ENCODE measurements around the gene ZFAND4.

ZFAND4 gene

DNA sequence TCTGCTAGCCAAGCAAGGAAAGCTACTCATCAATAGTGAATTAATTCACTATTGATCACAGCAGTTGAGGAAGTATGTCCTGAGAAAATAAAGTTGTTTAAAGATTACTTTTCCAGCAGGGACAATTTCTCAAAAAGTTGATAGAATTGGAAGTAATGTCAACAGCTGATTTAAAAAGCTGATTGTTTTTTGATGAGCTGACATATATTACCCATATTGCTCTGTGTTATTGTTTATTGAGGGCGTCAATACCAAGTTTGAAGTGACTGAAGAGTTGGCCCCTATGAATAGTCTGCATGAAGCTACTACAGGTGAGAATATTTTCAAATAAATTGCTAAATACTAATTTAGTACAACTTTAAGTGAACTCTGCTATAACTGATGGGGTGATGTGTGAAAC is 28.0 kb downstream of the ZFAND4 start:
- H3K36me3 ChIP-seq (ENCODE audit: control insufficient read depth in 2 of 2, insufficient read depth in 1 of 2, low read length in 2 of 2) = peaks cover 11 to 28% of the 10 kb centered on the region in 2 experiments
- no peaks in the 10 kb centered on the region for H3K9me3 ChIP-seq (ENCODE audit: control insufficient read depth, insufficient read depth, low read depth, low read length)
- no peak for TF ChIP-seq WT1 (tag by site-specific recombination; IDR thresholded peaks at IDR 0.05)
- no peak for TF ChIP-seq ZNF529 (tag by site-specific recombination; IDR thresholded peaks at IDR 0.05; ENCODE audit: insufficient replicate concordance)
- TF ChIP-seq, protein P1, sequence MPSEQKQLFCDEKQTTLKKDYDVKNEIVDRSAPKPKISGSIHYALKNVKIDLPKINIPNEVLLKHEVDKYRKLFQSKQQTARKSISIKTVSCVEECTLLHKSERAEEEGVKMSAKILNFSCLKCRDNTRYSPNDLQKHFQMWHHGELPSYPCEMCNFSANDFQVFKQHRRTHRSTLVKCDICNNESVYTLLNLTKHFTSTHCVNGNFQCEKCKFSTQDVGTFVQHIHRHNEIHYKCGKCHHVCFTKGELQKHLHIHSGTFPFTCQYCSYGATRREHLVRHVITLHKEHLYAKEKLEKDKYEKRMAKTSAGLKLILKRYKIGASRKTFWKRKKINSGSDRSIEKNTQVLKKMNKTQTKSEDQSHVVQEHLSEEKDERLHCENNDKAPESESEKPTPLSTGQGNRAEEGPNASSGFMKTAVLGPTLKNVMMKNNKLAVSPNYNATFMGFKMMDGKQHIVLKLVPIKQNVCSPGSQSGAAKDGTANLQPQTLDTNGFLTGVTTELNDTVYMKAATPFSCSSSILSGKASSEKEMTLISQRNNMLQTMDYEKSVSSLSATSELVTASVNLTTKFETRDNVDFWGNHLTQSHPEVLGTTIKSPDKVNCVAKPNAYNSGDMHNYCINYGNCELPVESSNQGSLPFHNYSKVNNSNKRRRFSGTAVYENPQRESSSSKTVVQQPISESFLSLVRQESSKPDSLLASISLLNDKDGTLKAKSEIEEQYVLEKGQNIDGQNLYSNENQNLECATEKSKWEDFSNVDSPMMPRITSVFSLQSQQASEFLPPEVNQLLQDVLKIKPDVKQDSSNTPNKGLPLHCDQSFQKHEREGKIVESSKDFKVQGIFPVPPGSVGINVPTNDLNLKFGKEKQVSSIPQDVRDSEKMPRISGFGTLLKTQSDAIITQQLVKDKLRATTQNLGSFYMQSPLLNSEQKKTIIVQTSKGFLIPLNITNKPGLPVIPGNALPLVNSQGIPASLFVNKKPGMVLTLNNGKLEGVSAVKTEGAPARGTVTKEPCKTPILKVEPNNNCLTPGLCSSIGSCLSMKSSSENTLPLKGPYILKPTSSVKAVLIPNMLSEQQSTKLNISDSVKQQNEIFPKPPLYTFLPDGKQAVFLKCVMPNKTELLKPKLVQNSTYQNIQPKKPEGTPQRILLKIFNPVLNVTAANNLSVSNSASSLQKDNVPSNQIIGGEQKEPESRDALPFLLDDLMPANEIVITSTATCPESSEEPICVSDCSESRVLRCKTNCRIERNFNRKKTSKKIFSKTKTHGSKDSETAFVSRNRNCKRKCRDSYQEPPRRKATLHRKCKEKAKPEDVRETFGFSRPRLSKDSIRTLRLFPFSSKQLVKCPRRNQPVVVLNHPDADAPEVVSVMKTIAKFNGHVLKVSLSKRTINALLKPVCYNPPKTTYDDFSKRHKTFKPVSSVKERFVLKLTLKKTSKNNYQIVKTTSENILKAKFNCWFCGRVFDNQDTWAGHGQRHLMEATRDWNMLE (tag by site-specific recombination; conservative IDR thresholded peaks at IDR 0.05; ENCODE audit: low read depth) = no peak
- TF ChIP-seq ZNF350 (tag by site-specific recombination; IDR thresholded peaks at IDR 0.05) = no peak
- no peak for TF ChIP-seq ZNF830 (tag by site-specific recombination; IDR thresholded peaks at IDR 0.05; ENCODE audit: low read depth)
- TF ChIP-seq, protein P2, sequence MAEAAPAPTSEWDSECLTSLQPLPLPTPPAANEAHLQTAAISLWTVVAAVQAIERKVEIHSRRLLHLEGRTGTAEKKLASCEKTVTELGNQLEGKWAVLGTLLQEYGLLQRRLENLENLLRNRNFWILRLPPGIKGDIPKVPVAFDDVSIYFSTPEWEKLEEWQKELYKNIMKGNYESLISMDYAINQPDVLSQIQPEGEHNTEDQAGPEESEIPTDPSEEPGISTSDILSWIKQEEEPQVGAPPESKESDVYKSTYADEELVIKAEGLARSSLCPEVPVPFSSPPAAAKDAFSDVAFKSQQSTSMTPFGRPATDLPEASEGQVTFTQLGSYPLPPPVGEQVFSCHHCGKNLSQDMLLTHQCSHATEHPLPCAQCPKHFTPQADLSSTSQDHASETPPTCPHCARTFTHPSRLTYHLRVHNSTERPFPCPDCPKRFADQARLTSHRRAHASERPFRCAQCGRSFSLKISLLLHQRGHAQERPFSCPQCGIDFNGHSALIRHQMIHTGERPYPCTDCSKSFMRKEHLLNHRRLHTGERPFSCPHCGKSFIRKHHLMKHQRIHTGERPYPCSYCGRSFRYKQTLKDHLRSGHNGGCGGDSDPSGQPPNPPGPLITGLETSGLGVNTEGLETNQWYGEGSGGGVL (tag by site-specific recombination; IDR thresholded peaks at IDR 0.05) = no peak
- no peak for TF ChIP-seq MYNN (tag by site-specific recombination; IDR thresholded peaks at IDR 0.05; ENCODE audit: borderline replicate concordance)
- no peak for TF ChIP-seq PRDM2 (tag by site-specific recombination; IDR thresholded peaks at IDR 0.05; ENCODE audit: borderline replicate concordance)
- no peak for TF ChIP-seq ZSCAN16 (tag by site-specific recombination; IDR thresholded peaks at IDR 0.05)
- TF ChIP-seq SP7 (tag by site-specific recombination; IDR thresholded peaks at IDR 0.05) = no peak
- no peak for TF ChIP-seq ZFHX2 (tag by site-specific recombination; conservative IDR thresholded peaks at IDR 0.05)
- no peak for TF ChIP-seq ZNF16 (tag by site-specific recombination; IDR thresholded peaks at IDR 0.05; ENCODE audit: low read depth)
- no peak for TF ChIP-seq ZNF776 (tag by site-specific recombination; IDR thresholded peaks at IDR 0.05; ENCODE audit: borderline replicate concordance)
- no peaks in the 10 kb centered on the region for H3K4me1 ChIP-seq (ENCODE audit: control insufficient read depth, insufficient read depth, low read length)
- ChIA-PET POLR2A (no interaction called here), CTCF (no interaction called here)
- H3K4me3 ChIP-seq (ENCODE audit: low read depth, low read length) = no peak overlapping the region
- no peak overlapping the region for H3K27ac ChIP-seq (ENCODE audit: extremely low read depth, low read depth, low read length)

All from HEK293 (cell line).